Activated naive CD4-positive, alpha-beta T cell treated with anti-CD3 and anti-CD28 coated beads, Interleukin-2, amount 50 U/mL, for 72 hours (primary cell): ENCODE data around the gene TBC1D20. TPM values are rescaled to one million over a fixed set of nuclear protein-coding genes. Genes with fewer than 3 reads are reported as not detected.

Source experiments
- total RNA-seq, 2 donors: library from RNA; stranded (reverse); gene quantifications; one replicate each; pipeline ENCODE4 v1.2.3, GENCODE V29; 2022

The TBC1D20 gene
- total RNA-seq, 2 donors from 2014 or later, result 20.2 to 23.9 TPM

Other genes with a start within 250 kb of the TBC1D20 start
- gene DEFB129, start 235.3 kb downstream of the TBC1D20 start, total RNA-seq, result not detected
- gene DEFB132, start 204.8 kb downstream of the TBC1D20 start, total RNA-seq, result not detected
- gene C20orf96, start 171.8 kb downstream of the TBC1D20 start, total RNA-seq, result 10 to 100 TPM; 10.1 to 10.3 TPM
- gene ZCCHC3, start 165.0 kb downstream of the TBC1D20 start, total RNA-seq, result 10 to 100 TPM; 15.4 to 17.0 TPM
- 10 to 100 TPM in 1 of 2 donors, 1 to 10 TPM in 1; 4.9 to 11.8 TPM for gene SOX12, start 137.0 kb downstream of the TBC1D20 start, total RNA-seq
- gene NRSN2, start 115.4 kb downstream of the TBC1D20 start, total RNA-seq, result 1 to 10 TPM; 4.2 to 8.5 TPM
- 10 to 100 TPM; 31.3 to 39.4 TPM for gene TRIB3, start 81.8 kb downstream of the TBC1D20 start, total RNA-seq
- 100 to 1,000 TPM; 113 to 150 TPM for gene RBCK1, start 54.2 kb downstream of the TBC1D20 start, total RNA-seq
- 100 to 1,000 TPM; 154 to 202 TPM for gene CSNK2A1, start 81.3 kb upstream of the TBC1D20 start, total RNA-seq
- gene TCF15, start 147.8 kb upstream of the TBC1D20 start, total RNA-seq, result under 1 TPM in 1 of 2 donors, not detected in 1; 0.41 TPM
- 10 to 100 TPM in 1 of 2 donors, 1 to 10 TPM in 1; 8.7 to 12.7 TPM for gene SRXN1, start 190.7 kb upstream of the TBC1D20 start, total RNA-seq
- gene SCRT2, start 213.3 kb upstream of the TBC1D20 start, total RNA-seq, result not detected